ENCODE results near the gene TFF1.
A peak's percentile ranks its signal among the peaks of the same experiment; 100 is the strongest.

The TFF1 gene

GRCh38 chr21:42397746-42398394, 31.5 kb upstream of the TFF1 start:
- DNase-seq: no peak

GRCh38 chr21:42396799-42397745, 30.7 kb upstream of the TFF1 start:
- DNase-seq: no peak

DNA sequence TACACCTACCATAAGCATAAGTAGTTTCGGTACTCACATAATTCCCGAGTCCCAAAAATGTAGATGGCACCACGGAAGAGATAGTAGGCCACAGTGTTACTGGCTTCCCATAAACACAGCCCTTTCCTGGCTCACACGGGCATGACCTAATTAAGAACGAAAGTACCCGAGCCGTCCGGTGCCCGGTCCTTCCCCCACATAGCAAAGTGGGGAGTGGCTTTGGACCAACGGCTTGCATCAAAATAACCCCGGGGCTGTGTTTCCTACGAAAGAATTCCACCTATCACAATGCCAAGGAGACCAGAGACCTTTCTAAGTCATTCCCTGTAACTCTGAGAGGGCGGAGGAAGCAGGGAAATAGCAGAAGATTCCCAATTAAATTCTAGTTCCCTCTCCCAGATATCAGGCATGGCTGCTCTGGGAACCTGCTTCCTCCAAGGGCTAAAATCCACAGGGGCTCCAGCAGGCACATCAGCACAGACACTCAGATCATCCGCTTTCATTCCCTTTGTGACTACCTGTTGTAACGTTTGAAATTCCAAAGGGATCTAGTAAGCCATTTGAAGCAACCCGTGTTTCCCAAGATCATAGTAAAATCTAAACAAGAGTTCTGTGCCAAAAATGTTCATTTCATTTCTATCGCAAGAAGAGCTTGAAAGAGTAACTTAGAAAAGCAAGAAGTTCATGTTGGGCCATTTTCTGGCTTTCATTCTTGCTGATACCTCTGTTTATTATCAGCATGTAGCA, 29.7 kb upstream of the TFF1 start, which contains the start of gene TMPRSS3:
TMPRSS3 (minus strand) TSS at position 148 of the 747 bp plus-strand sequence. CDS start 635 bp downstream, outside the sequence.
- DNase-seq: no peak

DNA sequence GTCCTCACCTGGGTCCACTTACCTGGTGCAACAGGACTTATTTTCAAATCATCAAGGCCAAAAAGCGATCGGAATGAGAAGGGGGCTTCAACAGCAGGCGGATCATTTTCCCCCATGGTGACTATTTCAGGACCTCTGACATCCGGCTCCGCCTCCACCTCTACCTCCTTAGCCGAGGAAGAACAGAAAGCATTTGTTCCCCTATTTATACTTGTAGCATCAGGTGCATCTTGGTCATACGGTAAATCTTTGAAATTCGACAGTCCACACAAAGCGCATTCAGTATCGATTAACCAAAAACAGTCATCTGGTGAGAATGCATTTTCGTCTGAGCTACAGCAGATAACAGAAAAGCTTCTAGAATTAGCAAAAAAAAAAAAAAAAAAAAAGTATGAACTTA, 29.0 kb upstream of the TFF1 start:
- DNase-seq: no peak

DNA sequence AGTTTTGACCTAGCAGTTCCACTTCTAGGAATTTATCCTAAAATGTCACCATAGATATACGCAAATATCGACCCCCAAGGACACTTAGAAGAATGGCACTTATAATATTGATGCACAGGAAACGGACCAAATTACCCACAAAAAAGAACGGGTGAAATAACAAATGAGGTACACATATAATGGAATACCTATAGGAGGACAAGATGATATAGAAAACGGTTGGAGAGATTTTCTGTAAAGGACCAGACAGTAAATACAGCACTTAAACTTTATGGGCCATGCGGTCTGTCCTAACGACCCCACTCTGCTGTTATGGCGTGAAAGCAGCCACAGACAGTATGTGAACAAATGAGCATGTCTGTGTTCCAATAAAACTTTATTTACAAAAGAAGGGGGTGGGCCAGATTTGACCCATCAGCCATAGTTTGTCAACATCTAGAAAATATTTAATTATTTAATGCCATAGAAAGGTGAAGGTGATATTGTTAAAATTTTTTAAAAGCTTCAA, 27.2 kb upstream of the TFF1 start:
- no peak for DNase-seq

DNA sequence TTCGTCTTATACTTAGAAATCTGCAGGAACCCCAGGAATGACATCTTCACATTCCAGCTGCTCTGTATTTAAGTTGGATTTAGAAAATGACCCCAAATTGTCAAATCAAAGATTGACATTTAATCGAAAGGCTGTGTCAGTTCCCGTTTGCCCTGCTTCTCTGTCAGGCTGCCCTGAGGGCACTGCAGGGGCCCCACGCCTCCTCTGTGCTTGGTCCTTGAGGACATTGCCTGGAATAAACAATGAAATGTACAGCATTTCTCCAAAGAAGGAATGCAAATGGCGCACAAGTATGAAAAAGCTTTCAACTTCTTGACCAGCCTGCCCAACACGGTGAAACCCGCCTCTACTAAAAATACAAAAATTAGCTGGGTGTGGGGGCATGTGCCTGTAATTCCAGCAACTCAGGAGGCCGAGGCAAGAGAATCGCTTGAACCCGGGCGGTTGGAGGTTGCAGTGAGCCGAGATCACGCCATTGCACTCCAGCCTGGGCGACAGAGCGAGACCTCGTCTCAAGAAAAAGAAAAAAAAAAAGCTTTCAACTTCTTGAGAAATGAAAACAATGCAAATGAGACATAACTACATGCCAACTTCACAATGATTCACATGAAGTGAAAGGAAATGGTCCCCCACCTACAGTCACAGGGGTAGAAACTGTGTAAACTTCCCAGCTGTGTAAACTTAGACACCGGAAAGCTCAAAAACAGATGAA, 26.6 kb upstream of the TFF1 start:
- DNase-seq: no peak

DNA sequence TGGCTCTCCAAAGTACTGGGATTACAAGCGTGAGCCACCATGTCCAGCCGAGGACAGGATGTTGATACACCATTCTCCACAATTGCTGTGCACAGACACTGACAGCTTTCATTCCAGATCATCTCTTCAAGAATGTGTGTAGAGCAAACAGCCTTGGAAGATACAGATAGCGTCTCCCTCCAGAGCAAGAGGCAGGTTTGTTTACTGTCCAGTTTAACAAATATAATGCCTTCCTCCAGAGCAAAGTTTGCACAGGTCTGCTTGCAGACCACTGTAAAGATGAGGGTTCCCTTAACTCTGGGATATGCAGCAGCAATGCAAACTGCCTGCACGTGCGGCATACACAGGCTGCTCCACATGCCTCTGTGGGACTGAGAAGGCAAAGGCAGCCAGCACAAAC, 25.0 kb upstream of the TFF1 start:
- DNase-seq: no peak

DNA sequence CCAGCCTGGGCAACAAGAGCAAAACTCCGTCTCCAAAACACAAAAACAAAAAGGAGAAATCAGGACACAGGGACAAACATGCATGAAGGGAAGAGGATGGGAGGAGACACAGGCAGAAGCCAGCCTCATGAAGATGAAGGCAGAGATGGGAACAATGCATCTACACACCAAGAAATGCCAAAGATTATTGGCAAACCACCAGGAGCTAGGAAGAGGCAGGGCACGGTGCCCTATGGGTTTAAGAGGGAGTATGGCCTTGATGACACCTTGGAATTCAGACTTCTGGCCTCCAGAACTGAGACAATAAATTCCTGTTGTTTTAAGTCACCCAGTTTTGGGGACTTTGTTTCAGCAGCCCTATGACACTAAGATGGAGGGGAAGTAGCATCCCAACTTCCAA, 24.4 kb upstream of the TFF1 start:
- DNase-seq: no peak

DNA sequence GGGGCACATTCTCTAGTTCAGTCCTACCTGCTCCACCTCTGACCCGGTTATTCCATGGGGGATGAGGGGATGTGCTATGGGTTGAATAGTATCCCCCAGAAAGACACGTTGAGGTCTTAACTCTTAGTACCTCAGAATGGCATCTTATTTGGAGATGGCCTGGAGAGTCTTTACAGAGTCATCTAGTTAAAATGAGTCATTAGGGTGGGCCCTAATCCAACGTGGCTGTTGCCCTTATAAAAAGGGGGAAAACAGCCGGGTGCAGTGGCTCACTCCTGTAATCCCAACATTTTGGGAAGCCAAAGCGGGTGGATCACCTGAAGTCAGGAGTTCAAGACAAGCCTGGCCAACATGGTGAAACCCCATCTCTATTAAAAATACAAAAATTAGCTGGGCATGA, 23.9 kb upstream of the TFF1 start:
- no peak for DNase-seq

GRCh38 chr21:42389449-42389835, 23.1 kb upstream of the TFF1 start:
- DNase-seq: no peak

GRCh38 chr21:42388740-42389448, 22.6 kb upstream of the TFF1 start:
- DNase-seq: no peak

DNA sequence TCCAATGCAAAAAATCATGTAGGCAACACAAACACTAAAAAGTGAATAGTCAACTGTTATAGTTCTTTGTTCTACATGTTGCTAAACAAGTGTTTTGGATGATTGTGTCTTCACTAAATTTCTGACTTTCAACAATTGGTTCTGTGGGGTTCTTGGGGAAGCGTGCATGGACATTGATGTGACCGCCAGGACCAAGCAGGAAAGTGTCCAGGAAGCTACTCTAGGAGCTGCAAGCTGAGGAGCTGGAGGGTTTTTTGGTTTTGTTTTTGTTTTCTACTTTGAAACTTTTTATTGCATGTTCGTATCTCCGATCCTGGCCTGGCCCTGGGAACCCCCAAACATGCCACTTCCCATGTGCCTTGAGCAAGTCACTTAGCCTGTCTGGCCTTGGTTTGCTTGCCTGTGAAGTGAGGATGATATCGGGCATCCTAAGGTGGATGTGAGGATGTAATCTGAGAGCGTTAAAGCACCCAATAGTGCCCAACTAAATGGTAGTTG, 21.6 kb upstream of the TFF1 start:
- DNase-seq: no peak

DNA sequence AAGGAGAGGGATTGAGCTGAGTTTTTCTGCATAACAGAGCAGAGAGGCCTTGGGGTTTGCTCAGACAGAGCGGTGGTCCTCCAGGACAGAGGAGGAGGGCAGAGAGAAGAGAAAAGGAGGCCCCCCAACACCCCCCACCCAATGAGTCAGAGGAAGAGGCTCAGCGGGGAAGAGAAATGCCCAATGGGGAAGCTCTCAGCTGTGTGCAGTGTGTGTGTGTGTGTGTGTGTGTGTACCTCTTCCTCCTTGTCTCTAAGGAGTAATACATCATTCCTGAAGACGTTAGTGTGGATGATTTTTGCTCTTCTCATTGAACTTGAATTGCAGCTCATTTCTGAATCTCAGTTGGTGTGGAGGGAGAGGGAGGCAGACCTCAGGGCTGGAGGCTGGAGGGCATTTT, 20.8 kb upstream of the TFF1 start:
- peak; percentile 50 to 79 (median 79) for DNase-seq

GRCh38 chr21:42386034-42386591, 19.8 kb upstream of the TFF1 start:
- DNase-seq: peak in 2 of 3 donors; percentile 13 to 34

GRCh38 chr21:42385619-42386018, 19.3 kb upstream of the TFF1 start:
- DNase-seq: no peak

GRCh38 chr21:42384989-42385388, 18.7 kb upstream of the TFF1 start:
- peak; percentile 31 to 33 (median 33) for DNase-seq

DNA sequence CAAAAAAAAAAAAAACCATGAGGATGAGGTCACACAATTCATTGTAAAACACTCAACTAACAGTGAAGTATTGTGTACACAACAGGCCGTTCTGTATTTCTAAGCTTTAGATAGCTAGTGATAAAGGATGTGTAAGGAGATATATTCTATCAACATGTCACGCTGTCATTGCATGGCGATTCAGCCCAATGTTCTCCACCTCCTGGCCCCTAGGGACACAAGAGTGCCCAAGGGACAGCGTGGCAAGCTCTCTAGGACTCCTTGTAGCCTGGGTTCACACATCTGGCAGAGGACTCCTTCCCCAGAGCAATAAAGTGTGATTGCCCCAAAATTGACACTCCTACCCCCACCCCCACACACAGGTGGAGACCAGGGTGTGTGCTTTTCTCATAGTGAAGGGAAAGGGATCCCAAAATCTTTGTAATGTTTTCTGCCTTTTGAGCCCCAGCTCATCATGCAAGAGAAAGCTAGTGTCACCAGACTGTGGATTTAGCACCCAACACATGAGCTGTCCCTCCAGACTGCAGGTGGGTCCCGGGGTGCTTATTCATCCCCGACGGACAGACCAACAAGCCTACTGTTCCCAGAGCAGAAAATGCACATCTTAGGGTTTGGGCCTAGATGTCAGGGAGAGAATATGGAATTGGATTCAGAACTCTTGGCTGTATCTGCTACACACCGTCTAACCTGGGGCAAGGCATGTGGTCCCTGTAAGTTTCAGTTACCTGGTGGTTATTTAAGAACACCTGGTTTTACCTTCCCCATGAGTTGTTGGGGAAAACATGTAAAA, 18.0 kb upstream of the TFF1 start:
- DNase-seq: no peak

DNA sequence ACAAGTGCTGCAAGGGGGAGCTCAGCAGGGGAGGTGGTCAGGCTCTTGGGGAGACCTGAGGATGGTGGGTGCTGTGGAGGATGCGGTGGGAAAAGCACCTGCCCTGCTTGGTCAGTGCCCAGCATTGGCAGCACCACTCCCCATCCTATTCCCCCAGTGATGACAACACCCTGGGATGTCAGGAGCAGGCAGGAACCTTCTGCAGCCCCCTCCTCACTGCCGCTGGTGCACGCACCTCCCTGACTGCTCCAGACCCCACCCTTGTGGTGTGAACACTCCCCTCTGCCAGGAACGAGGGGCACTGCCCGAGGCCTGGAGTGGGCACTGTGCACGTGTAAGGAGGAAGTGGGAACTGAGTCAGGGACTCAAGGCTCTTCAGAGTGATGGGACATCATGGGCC, 17.0 kb upstream of the TFF1 start:
- no peak for DNase-seq

DNA sequence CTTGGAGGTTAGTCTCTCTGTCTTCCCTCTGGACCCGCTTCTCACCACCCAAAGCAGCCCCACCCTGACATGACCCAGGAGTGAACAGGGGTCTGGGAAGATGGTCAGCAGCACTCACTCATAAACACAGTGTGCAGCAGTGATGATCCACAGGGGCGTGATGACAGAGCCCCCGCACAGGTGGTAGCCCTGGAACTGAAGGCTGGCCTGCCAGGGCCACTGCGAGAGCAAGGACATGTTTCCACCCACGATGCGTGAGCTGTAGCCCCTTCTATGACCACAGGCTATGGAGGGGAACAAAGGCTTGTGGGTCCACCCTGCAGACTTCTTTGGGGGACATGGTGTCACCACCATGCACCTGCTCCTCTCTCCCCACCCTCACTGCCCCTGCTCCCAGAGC, 16.6 kb upstream of the TFF1 start:
- no peak for DNase-seq

GRCh38 chr21:42381347-42381984, 15.1 kb upstream of the TFF1 start:
- DNase-seq: peak; percentile 56 to 67 (median 60)

All from suppressor macrophage treated with lipopolysaccharide for 1 hour (primary cell).